ENCODE results near the gene SBF2. TPM values are rescaled to one million over a fixed set of nuclear protein-coding genes. Genes with fewer than 3 reads are reported as not detected.

The SBF2 gene
- total RNA-seq, 3 donors from 2014 or later (not counting 1 experiment from before 2014, with no cell fraction given): 25.2 to 26.9 (median 26.3) TPM

DNA sequence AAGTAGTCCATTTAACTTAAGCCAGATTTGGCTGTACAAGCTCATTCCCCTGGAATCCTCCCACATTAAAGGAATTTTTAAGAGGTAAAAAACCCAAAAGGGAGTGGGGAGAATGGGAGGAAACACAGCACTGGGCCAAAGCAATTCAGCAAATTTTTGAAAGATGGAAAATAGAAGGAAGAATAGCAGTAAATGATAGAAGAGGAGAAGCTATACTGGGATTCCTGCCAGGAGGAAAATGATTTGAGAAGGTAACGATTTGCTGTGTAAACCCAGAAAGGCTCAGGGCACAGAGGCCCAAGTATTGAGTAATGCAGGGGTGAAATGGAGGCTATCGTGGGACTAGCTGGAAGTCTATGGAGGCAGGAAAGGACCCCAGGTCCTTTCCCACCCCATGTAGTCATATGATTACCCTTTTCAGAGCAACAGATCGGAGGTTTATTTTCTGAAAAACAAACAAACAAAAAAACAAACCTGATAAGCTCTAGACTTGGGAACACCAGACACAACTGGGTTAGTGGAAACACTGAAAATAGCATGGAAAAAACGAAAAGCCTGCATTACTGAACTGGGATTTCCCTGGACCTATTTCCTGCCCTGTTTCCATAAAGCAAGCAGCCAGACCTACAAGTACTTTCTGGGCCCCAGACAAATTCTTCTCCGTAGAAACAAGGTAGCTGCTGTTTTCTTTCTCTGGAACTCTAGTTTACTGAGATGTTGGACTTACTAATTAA is 490.2 kb downstream of the SBF2 start:
- H3K4me1 ChIP-seq (ENCODE audit: control insufficient read depth, insufficient read depth, low read length): no peaks in the 10 kb centered on the region
- H3K36me3 ChIP-seq (ENCODE audit: control insufficient read depth, insufficient read depth, low read length): peaks cover 8% of the 10 kb centered on the region
- H3K4me3 ChIP-seq (ENCODE audit: low read length): no peak overlapping the region
- no peaks in the 10 kb centered on the region for H3K9me3 ChIP-seq (ENCODE audit: control insufficient read depth, insufficient read depth, low read length)
- WGBS (ENCODE audit: insufficient coverage): 93% methylated on average over 4 of the region's 5 CpGs
- Mint-ChIP-seq H3K27me3 (ENCODE audit: low read depth in 2 of 2) (no peaks in the 10 kb centered on the region), H3K4me1 (no peaks in the 10 kb centered on the region), H3K4me3 (no peak overlapping the region), H3K9me3 (no peaks in the 10 kb centered on the region), H3K27ac (no peak overlapping the region), H3K36me3 (no peaks in the 10 kb centered on the region)
- no peak for ATAC-seq
- no peak overlapping the region for H3K27ac ChIP-seq (ENCODE audit: low read length)
- TF ChIP-seq, protein P1, sequence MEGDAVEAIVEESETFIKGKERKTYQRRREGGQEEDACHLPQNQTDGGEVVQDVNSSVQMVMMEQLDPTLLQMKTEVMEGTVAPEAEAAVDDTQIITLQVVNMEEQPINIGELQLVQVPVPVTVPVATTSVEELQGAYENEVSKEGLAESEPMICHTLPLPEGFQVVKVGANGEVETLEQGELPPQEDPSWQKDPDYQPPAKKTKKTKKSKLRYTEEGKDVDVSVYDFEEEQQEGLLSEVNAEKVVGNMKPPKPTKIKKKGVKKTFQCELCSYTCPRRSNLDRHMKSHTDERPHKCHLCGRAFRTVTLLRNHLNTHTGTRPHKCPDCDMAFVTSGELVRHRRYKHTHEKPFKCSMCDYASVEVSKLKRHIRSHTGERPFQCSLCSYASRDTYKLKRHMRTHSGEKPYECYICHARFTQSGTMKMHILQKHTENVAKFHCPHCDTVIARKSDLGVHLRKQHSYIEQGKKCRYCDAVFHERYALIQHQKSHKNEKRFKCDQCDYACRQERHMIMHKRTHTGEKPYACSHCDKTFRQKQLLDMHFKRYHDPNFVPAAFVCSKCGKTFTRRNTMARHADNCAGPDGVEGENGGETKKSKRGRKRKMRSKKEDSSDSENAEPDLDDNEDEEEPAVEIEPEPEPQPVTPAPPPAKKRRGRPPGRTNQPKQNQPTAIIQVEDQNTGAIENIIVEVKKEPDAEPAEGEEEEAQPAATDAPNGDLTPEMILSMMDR (IDR thresholded peaks at IDR 0.05): no peak
- intact Hi-C loops (cut with micrococcal nuclease): no loop called here
- no peak for DNase-seq
- H3K27me3 ChIP-seq (ENCODE audit: control insufficient read depth, insufficient read depth, low read length): no peaks in the 10 kb centered on the region

DNA sequence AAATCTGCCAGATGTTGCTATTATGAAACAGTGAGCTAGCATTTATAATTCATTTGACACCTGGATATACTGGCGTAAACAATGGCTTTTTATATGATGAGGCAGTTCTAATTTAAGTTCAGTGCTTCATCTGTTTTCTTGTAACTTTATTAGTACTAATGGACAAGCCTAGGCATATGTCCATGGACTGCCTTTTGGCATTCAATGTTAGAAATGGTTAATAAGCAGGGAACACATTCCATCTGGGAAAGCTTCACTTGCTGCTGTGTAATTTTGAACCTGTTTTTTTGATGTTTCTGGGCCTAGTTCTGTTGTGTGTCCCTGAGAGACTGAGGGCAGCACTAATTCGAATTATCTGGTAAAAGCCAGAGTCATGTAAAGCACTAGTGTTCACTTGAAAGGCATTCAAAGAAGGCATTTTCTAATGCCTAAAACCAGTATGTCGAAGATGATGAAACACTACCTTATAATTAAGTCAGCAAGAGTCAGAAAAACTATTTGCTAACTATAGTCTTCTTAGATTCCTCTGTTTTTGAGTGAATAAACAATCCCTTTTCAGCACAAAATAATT is 491.6 kb downstream of the SBF2 start:
- no peak overlapping the region for H3K27ac ChIP-seq (ENCODE audit: low read length)
- 91% methylated on average over 3 of the region's 3 CpGs for WGBS (ENCODE audit: insufficient coverage)

DNA sequence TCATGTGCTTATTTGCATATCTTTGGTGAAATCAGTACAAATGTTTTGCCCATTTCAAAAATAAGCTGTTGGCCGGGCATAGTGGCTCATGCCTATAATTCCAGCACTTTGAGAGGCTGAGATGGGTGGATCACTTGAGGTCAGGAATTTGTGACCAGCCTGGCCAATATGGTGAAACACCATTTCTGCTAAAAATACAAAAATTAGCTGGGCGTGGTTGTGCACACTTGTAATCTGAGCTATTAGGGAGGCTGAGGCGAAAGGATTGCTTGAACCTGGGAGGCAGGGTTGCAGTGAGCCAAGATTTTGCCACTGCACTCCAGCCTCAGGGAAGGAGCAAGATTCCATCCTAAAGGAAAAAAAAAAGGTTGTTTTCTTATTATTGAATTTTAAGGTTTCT is 494.1 kb downstream of the SBF2 start:
- no peak overlapping the region for H3K4me3 ChIP-seq (ENCODE audit: low read length)
- Mint-ChIP-seq H3K4me1 (no peaks in the 10 kb centered on the region), H3K27ac (no peak overlapping the region), H3K27me3 (ENCODE audit: low read depth in 2 of 2) (no peaks in the 10 kb centered on the region), H3K36me3 (no peaks in the 10 kb centered on the region), H3K9me3 (no peaks in the 10 kb centered on the region), H3K4me3 (no peak overlapping the region)
- WGBS (ENCODE audit: insufficient coverage): 100% methylated on average over 3 of the region's 3 CpGs
- no peaks in the 10 kb centered on the region for H3K36me3 ChIP-seq (ENCODE audit: control insufficient read depth, insufficient read depth, low read length)
- H3K27me3 ChIP-seq (ENCODE audit: control insufficient read depth, insufficient read depth, low read length): no peaks in the 10 kb centered on the region
- H3K4me1 ChIP-seq (ENCODE audit: control insufficient read depth, insufficient read depth, low read length): no peaks in the 10 kb centered on the region
- ATAC-seq (no peak), DNase-seq (no peak)
- TF ChIP-seq, protein P1 (IDR thresholded peaks at IDR 0.05): no peak
- intact Hi-C loops (cut with micrococcal nuclease): no loop called here
- no peaks in the 10 kb centered on the region for H3K9me3 ChIP-seq (ENCODE audit: control insufficient read depth, insufficient read depth, low read length)
- no peak overlapping the region for H3K27ac ChIP-seq (ENCODE audit: low read length)

More for the DNA sequence above, 491.6 kb downstream of the SBF2 start:
- TF ChIP-seq, protein P1 (IDR thresholded peaks at IDR 0.05): no peak
- no peaks in the 10 kb centered on the region for H3K9me3 Mint-ChIP-seq
- no peak overlapping the region for H3K4me3 Mint-ChIP-seq
- no peak overlapping the region for H3K4me3 ChIP-seq (ENCODE audit: low read length)
- H3K27ac Mint-ChIP-seq: no peak overlapping the region
- peaks cover 2% of the 10 kb centered on the region for H3K36me3 ChIP-seq (ENCODE audit: control insufficient read depth, insufficient read depth, low read length)
- no peak for DNase-seq
- no peaks in the 10 kb centered on the region for H3K27me3 ChIP-seq (ENCODE audit: control insufficient read depth, insufficient read depth, low read length)
- no peaks in the 10 kb centered on the region for H3K27me3 Mint-ChIP-seq (ENCODE audit: low read depth in 2 of 2)
- no peaks in the 10 kb centered on the region for H3K4me1 ChIP-seq (ENCODE audit: control insufficient read depth, insufficient read depth, low read length)
- intact Hi-C loops (cut with micrococcal nuclease): no loop called here
- H3K36me3 Mint-ChIP-seq: no peaks in the 10 kb centered on the region
- no peak for ATAC-seq
- H3K9me3 ChIP-seq (ENCODE audit: control insufficient read depth, insufficient read depth, low read length): no peaks in the 10 kb centered on the region
- no peaks in the 10 kb centered on the region for H3K4me1 Mint-ChIP-seq

Data from natural killer cell (primary cell).